ENCODE measurements around the gene PTPRG.

DNA sequence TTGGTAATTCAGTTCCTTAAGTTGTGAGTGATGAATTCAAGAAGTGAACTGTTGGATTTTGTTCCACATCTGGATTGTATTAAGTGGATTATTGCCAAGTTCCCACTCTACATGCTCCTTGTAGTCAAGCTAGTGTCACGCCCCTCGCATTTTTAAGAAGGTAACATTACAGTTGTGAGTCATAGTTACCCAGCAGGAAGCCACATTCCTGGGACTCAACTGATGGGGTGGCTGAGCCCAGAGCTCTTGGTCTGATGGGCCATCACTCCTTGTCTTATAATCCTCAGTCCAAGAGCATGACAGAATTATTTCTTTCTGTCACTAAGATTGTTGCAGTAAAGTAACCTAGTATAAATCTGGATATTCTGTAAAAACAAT is 102.7 kb downstream of the PTPRG start:
- TF ChIP-seq REST (IDR thresholded peaks at IDR 0.05; ENCODE audit: insufficient read depth in 1 of 2, low read depth in 2 of 2, low read length in 2 of 2) (no peak), FOXP2 (optimal IDR thresholded peaks at IDR 0.05; ENCODE audit: borderline replicate concordance, extremely low read depth, extremely low read length, insufficient read depth) (no peak), TAF1 (IDR thresholded peaks at IDR 0.05; ENCODE audit: borderline replicate concordance, insufficient read depth, low read length) (no peak), POLR2AphosphoS5 (IDR thresholded peaks at IDR 0.05; ENCODE audit: low read depth, low read length) (no peak), SIN3A (IDR thresholded peaks at IDR 0.05; ENCODE audit: borderline replicate concordance, insufficient read depth, low read length) (no peak)

Measured in PFSK-1 (cell line).